Epidermal melanocyte (primary cell): Measurements from ENCODE around the gene MPP3.
"Not testable (repeated sequence)": the region's sequence is repeated elsewhere in the genome, so short reads cannot be mapped to it uniquely, and the experiment has no call there.

ENCODE experiments used
- DNase-seq: peaks from one replicate; pipeline ENCODE4 v3.0.0; 2011; ENCODE audit warnings: low spot score; ENCODE audit not compliant: insufficient read length

MPP3 gene, protein sequence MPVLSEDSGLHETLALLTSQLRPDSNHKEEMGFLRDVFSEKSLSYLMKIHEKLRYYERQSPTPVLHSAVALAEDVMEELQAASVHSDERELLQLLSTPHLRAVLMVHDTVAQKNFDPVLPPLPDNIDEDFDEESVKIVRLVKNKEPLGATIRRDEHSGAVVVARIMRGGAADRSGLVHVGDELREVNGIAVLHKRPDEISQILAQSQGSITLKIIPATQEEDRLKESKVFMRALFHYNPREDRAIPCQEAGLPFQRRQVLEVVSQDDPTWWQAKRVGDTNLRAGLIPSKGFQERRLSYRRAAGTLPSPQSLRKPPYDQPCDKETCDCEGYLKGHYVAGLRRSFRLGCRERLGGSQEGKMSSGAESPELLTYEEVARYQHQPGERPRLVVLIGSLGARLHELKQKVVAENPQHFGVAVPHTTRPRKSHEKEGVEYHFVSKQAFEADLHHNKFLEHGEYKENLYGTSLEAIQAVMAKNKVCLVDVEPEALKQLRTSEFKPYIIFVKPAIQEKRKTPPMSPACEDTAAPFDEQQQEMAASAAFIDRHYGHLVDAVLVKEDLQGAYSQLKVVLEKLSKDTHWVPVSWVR

DNA sequence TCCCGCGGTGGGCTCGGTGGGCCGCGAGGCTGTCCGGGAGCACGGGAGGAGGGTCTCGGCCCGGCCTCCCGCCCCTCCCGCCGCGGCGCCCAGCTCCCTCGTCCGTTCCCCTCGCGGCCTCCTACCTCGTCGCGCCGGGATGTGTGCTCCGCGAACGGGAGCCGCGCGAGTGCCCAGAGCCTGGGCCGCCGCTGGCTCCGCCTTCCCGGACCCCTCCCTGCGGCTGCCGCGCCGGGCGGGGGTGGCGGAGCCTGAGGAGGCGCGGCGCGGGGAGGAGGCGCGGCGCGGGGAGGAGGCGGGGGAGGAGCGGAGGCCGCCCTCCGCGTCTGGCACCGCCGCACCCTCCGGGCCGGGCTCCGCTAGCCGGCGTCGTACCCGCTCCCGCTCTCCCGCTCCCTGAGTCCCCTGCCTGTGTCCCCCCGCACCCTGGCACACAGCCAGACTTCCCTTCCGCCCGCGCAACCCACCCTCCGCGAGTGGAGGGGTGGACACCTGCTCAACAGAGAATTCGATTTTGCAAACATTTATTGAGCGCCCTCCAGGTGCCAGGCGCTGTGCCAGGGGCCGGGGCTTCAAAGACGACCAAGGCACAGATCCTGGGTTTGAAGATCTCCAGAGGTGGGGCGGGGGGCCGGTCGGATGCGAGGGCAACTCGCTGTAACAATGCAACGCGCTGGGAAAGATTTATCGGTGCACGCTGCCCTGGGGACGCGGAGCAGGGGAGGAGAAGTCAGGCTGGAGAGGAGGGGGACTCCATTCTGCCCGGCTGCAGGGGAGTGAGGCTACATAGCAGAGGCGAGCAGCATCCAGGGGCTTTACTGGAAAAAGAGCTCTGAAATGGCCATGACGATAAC is at the start of gene MPP3:
Gene MPP3 (minus strand): TSS at position 171 of the 854 bp plus-strand sequence. CDS start 1,240 bp downstream, outside the sequence.
- DNase-seq: peak; percentile 87

DNA sequence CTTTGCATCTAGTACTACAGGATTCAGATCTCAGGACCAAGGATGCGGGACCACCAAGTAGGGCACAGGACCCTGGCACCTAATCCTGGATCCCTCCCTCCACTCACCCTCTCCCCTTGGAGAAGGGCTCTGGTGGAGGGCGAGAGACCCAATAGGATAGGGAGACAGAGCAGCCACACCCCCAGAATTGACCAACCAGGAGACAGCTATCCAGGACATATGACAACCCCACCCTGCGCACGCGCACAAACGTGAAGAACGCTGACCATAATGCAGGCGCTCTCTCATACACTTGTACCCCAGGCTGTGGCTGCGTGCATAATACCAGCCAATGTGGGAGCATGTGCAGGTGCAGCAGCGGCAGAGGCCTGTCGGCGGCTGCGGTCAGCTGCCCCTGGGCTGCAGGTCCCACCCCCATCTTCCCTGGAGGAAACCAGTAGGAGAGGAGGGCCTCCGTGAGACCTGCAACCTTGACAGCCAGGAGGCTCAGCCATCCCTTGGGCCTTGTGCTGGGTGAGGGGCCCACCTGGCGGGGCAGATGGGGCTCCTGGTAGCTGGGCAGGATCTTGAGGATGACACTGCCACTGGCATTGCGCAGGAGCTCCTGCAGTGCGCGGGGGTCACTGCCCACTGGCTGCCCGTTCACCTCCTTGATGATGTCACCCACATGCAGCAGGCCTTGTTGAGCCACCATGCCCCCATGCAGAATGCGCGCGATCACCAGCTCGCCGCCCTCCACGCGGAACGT is 49.0 kb upstream of the MPP3 start:
- DNase-seq: no peak

DNA sequence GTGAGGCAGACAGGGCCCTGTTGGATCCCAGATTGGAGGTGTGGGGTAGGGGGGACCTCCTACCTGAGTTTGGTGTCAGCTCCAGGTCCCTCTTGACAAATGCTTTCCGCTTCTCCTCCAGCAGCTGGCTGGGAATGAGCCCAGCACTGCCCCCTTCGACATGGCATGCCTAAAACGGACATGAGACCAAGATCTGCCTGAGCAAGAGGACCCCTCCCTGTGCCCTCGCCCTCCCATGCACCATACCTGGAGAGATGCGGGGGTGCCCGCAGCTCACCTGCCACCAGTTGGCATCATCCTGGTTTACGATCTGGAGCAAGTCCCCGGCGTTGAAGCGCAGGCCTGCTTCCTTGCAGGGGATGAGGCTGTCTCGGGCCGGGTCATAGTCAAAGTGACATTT is 48.2 kb upstream of the MPP3 start:
- no peak for DNase-seq

DNA sequence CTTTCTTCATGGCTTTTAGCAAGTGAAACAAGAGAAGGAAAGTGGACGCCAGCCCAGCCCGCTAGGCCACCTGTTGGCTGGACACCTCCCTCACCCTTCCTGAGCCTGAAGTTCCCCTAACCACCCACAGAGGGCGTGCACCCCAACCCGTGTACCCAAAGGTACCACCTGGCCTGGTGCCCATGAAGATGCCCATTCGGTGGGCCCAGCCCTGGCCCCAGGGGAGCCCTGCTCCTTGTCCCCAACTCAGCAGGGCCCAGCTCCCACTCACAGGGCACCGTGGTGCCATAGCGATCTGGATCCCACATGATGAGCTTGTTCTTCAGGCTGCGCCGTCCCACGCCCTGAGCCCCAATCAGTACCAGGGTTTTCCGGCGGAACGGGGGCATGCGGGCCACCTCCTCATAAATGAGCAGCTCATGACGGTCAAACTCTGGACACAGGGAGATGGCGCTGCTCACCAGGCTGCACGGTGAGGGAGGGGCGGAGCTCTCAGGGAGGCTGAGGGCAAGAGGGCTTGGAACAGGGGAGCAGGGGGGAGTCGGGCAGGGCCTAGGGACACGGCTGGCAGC is 47.6 kb upstream of the MPP3 start:
- DNase-seq: no peak

DNA sequence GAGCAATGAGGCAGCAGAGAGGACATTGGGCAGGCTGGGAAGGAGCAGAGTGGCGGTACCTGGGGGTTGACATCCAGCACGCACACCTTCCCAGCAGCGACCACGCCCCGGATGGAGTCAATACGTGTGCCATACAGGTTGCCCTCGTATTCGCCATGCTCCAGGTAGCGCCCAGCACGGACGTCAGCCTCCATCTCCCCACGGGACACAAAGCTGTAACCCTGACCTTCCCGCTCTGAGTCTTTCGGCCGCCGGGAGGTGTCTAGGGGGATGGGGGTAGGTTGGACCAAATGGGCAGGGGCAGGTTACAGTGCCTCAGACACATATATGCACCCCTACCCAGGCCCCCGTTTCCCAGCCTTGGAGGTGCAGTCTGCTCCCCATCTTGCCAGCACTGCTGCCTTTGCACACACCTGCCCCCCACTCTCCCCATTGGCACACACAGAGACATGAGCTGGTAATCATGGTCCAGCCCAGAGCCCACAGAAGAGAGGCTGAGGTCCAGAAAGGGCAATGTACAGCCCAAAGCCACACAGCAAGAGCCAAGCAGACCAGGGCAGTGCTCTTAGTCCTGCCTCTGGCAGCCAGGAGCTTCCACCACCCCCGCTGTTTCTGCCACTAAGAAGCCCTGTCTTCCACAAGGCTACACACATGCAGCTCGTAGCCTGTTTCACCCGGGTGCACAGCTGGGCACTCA is 46.9 kb upstream of the MPP3 start:
- no peak for DNase-seq

DNA sequence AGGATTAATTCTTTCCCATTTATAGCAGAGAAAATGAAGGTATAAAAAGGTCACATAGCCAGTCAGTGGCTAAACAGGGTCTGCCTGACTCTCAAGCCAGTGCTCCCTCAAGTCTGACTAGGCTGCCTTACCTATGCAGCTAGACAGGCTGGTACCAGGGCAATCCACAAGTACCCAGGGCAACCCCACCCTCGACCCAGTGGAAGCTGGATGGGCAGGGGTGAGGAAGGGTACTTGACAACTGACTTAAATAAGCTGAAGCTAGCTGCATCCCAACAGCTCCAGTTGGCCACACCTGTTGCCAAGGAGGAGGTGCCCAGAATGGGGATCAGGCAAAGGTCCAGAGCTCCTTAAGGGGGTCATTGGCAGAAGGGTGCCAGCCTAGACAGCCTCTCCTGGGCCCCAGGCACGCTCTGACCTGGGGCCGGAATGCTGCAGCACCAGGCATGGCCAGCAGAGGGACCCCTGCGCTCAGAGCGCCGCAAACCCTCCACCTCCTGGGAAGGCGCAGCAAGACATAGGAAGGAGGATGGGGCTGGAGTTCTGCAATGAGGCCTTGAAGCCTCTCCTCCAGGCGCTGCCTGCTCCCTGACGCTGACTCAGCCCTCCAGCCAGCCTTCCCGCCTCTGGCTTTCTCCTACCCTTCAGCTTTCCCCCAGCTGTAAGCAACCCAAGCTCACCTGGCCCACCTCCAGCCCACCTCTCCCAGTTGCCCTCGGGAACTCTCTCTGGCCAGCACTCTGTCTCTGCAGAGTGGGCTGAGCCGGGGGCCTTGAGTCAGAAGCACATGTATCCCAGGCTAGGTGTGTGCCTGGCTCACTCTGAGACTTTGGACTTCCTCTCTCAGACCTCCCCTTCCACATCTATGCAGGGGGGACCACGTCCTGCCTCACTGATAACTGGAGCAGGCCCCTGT is 45.6 kb upstream of the MPP3 start:
- DNase-seq: peak; percentile 84

DNA sequence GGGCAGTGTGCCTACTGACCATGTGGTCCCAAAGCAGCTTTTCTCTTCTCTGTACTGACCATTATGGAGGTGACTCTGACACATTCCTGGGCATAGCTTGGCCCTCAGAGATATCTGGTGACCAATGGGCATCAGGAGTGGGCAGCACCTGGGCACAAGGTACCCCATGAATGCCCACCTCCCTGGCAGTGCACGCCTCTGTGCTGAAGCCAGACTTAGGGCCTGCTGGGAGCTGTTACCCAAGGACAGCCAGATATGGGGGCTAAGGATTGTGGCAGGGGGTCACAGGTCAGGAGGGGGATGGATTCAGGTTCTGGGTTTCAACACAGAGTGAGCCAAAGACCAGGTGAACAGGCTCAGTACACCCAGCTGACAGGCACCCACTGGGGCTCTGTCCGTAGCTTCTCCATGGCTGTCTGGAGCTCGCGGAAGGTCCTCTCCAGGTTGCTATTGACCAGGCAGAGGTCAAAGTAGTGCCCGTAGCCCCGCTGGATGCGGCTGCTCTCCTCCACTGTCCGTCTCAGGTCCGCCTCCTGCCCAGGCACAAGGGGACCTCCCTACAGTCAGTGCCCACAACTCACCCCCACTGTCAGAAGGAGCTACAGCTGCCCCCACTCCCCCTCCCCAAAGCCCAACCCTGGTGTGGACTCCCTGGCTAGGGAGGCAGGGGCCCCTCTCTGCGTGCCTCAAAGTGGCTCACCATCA is 44.7 kb upstream of the MPP3 start:
- no peak for DNase-seq

DNA sequence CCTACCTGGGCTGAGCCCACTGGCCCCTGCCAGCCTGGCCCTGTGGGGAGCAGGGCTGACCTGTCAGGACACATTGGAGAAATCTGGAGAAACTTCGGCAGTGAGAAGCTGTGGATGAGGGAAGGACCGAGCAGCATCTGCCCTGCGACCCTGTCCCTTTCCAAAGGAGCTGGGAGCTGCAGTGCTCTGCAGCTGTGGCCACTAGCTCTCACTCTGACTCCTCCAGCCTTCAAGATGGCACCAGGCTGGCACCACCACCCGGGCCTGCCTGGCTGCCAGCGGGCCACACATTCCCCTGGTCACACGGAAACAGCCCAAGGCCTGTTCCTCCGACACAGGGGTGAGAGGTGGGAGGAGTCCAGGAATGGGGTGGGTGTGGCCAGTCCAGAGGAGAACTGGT is 44.1 kb upstream of the MPP3 start:
- DNase-seq: no peak

DNA sequence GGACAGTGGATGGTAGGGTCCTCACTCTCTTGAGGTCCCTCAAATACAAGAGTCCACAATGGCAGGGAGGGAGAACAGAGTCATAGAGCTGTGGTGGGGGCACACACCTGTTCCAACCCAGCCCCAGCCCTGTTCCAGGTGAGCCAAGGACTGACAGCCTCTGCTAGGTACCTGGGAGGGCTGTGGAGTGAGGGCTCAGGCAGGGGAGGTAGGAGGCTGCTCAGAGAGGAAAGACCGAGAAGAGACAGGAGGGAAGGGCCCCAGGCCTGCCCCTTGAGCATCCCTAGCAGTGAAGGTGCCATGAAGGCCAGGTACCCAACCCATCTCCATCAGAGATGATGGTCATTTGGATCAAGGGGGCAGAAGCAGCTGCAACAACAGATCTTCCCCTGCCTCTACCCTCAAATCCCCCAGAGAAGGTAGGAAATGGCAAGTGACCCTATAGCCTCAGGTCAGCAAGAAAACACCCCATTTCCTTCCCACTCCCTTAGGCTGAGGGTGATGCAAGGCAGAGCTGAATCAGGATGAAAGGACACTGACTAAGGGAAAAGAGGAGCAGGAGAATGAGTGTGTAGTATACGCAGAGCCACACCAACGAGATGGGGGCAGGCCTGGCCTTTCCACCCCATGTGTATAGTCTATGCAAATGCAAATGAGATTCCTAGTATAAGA is 42.7 kb upstream of the MPP3 start:
- no peak for DNase-seq

DNA sequence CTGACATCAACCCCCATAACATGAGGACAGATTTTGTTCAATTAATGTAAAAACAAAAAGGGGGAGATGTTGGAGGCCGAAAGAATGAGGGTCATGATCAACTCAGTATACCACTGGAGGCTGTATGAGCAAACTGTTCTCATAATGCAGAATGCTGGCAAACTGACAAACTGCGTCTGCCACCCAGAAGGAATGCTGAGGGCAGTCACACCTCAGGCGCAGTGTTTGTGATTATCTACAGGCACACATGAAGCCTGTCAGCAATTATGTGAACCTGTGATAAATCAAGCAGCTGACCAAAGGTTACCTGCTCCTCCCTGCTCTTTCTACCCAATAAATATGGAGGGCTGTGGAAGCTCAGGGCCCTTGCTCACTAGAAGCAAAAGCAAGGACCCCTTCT is 41.3 kb upstream of the MPP3 start:
- no peak for DNase-seq

DNA sequence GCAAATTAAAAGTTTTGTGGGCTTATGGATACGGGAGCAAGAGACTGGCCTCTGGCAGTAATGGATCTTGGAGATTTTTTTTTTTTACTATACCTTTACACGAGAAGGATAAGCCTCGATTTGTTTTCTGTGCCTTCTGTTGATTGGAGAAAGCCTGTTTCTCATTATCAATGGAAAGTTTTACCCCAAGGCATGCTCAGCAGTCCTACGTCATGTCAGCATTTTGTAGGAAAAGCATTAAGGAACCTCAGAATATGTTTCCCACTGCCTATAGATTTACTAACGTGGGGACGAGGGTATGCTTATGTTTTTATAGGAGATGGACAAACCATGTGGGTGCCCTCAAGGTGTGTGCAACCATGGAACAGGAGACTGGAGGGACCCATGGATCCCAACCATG is 40.9 kb upstream of the MPP3 start:
- DNase-seq: no peak

DNA sequence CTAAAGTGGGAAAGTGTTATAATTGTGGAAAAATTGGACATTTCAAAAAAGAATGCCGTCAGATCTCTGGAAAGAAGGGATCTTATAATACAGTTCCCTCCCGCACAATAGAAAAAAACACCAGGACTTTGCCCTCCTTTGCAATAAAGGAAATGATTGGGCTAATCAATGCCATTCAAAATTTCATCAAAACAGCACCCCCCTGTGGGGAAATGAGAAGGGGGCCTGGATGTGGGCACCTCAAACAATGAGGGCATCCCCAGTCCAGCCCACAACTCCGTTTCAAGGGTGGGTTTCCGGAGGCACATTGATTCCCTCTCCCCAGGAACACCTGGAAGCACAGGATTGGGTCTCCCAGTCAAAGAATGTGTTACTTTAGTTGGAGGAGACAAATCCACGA is 40.1 kb upstream of the MPP3 start:
- no peak for DNase-seq

DNA sequence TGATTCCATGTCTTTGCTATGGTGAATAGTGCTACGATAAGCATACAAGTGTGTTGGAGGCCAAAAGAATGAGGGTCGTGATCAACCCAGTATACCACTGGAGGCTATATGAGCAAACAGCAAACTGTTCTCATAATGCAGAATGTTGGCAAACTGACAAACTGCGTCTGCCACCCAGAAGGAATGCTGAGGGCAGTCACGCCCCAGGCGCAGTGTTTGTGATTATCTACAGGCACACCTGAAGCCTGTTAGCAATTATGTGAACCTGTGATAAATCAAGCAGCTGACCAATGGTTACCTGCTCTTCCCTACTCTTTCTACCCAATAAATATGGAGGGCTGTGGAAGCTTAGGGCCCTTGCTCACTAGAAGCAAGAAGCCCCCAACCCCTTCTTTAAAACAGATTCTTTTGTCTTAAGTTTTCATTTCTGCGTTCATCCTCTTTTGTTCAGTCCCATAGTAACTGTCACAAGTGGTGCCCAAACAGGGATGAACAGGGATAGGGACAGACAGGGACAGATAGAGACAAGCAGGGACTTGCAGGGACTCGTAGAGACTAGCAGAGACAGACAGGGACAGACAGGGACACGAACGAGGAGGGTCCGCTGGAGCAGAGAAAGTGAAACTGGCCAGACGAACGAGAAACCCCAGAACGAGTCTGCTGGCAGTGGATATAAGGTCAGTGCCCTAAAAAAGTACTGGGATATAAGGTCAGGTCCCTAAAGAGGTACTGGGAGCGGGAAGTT is 39.2 kb upstream of the MPP3 start:
- no peak for DNase-seq

DNA sequence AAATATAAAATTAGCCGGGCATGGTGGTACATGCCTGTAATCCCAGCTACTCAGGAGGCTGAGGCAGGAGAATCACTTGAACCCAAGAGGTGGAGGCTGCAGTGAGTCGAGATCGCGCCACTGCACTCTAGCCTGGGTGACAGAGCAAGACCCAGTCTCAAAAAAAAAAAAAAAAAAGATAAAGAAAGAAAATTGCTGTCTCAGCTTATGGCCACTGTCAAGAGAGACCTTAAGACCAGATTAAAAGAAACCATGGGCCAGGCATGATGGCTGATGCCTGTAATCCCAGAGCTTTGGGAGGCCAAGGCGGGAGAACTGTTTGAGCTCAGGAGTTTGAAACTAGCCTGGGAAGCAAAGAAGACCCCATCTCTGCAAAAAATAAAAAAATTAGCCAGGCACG is 36.1 kb upstream of the MPP3 start:
- not testable (repeated sequence) for DNase-seq

DNA sequence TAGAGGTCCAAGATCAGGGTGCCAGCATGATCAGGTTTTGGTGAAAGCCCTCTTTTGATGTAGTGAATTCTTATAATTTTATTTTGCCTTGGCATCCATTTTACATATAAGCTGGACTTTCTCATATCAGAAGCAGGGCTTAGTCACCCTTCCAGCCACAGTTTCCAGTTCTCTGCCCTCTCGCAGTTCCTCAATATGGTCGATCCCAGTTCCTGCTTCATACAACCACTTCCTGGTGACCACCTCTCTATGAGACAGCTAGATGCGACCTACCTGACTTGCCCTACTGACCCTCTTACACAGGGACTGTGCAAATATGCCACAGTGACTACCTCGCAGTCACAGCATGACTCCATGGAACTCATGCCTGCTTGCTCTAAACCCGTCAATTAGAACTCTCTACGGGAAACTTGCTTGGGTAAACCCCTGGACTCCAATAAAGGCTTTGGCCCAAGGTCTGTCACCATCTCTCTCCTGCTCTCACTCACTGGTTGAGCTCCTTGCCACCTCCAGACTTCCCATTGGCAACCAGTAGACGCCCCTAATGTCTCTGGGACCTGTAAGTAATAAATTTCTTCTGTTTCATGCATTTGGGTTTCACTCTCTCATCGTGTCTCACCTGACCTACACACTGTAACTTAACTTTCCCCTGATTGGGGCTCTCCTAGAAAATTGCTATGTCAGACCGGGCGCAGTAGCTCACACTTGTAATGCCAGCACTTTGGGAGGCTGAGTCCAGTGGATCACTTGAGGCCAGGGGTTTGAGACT is 35.5 kb upstream of the MPP3 start:
- no peak for DNase-seq

DNA sequence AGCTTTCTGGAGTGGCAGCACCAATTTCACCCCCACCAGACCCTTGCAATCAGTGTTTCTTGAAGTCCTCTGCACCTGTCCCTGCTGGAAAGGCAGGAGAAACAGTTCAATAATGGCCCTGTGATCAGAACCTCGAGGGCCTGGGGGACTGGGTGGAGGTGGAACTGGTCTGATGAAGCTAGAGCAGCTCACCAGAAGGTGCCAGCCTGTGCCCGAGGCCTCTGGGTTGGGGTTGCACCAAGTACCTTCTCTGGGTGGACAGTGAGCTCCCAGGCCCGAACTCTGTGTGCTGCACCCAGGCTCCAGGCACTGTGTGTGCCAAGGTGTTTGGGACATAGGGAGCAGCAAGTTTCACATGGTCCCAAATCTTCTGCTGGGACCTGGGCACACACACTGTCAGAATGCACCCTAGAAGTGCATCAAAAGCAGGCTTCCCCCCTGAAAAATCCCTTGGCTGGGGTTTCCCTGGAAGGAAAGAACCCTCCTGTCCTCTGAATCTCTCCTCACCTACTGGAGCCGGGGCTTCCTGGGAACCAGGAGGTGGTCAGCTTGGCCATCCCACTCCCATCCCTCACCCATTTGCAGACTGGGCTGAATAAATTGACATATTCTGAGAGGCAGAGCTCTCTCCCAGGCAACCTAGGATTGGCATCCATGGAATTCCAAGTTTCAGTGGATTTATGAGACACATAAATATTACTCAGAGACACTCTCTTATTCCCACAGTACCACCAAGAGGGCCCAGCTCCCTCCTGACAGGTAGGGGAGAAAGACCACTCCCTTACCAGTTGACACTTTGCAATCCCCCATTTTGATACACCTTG is 31.4 kb upstream of the MPP3 start:
- no peak for DNase-seq
